Kidney (tissue), 14 donors: Measurements from ENCODE around the gene SBF2. TPM values are rescaled to one million over a fixed set of nuclear protein-coding genes. Genes with fewer than 3 reads are reported as not detected.
A peak's percentile ranks its signal among the peaks of the same experiment; 100 is the strongest.

Experiments
- DNase-seq, 5 donors: peaks; one replicate each; pipeline ENCODE4 v3.0.0-alpha.2; 2013 to 2020
- FAIRE-seq: peaks from 2 replicates; lab custom pipeline; 2012; peaks lifted over from hg19 to GRCh38; lab: Jason Lieb, UNC
- H3K27ac ChIP-seq, 2 donors: one replicate each; pipeline ENCODE4 v1.7.0; 2013; ENCODE audit warnings: low read depth in 2 of 2, low read length in 2 of 2, inconsistent platforms in 1 of 2
- H3K27me3 ChIP-seq: one replicate; pipeline ENCODE4 v1.7.1; 2013; ENCODE audit warnings: low read length, inconsistent platforms; ENCODE audit not compliant: control insufficient read depth, insufficient read depth
- H3K36me3 ChIP-seq, 3 donors: one replicate each; pipeline versions ENCODE4 v1.7.0 to v1.7.1; 2013; ENCODE audit warnings: low read length in 3 of 3, control low read depth in 1 of 3, inconsistent platforms in 1 of 3; ENCODE audit not compliant: insufficient read depth in 3 of 3, control insufficient read depth in 2 of 3
- H3K4me1 ChIP-seq, 3 donors: one replicate each; pipeline versions ENCODE4 v1.7.0 to v1.7.1; 2013; ENCODE audit warnings: low read length in 3 of 3, inconsistent platforms in 1 of 3, low read depth in 1 of 3; ENCODE audit not compliant: control insufficient read depth in 2 of 3, insufficient read depth in 2 of 3
- H3K4me3 ChIP-seq, 3 donors: one replicate each; pipeline versions ENCODE4 v1.7.0 to v1.8.1; 2013; ENCODE audit warnings: low read length in 3 of 3, control low read depth in 1 of 3, inconsistent platforms in 1 of 3
- H3K9ac ChIP-seq, 3 donors: one replicate each; pipeline versions ENCODE4 v1.7.0 to v1.7.1; 2013; ENCODE audit warnings: low read length in 3 of 3, control low read depth in 1 of 3, inconsistent platforms in 1 of 3
- H3K9me3 ChIP-seq, 3 donors: one replicate each; pipeline versions ENCODE4 v1.7.0 to v1.7.1; 2013; ENCODE audit warnings: low read length in 3 of 3, control low read depth in 1 of 3, inconsistent platforms in 1 of 3; ENCODE audit not compliant: control insufficient read depth in 2 of 3, insufficient read depth in 1 of 3
- intact Hi-C: fragments of 100-400 bp; cut with DNase I; formaldehyde crosslinking; loops from one replicate; pipeline ENCODE4 v1.11.1; 2022
- polyA plus RNA-seq: library from polyadenylated mRNA; stranded (reverse); fragments of 350-450 nt; fragmentation: Illumina TruSeq; extraction: RNeasy Lipid Tissue Mini Kit (QIAGEN cat#74804); gene quantifications from one replicate; pipeline ENCODE4 v1.2.3, GENCODE V29; 2014; ENCODE audit warnings: low read depth, low replicate concordance; ENCODE audit not compliant: insufficient read depth
- total RNA-seq: library from RNA; stranded (reverse); fragmentation: NEBNext Ultra II Directional; extraction: Animal tissue kit (Norgen Biotek cat#: 25700); gene quantifications from one replicate; pipeline ENCODE4 v1.2.1, GENCODE V29; 2021
- TF ChIP-seq, protein P1 (sequence below): IDR thresholded peaks from 3 replicates; pipeline ENCODE4 v1.5.1; 2012; ENCODE audit warnings: mild to moderate bottlenecking, moderate library complexity, borderline replicate concordance; ENCODE audit not compliant: insufficient read depth; ENCODE audit errors: extremely low read depth
- donor health status: control.
- donor health status: control.
- donor health status: control.
- donor health status: control.
- donor health status: control.
- donor health status: DM: yes; HTN: yes; CAD: no.
- donor health status: Normal renal cell carcinoma (clear cell type).

Gene SBF2
- total and polyA plus RNA-seq, 2 donors from 2014 or later = 13.1 to 55.4 TPM

DNA sequence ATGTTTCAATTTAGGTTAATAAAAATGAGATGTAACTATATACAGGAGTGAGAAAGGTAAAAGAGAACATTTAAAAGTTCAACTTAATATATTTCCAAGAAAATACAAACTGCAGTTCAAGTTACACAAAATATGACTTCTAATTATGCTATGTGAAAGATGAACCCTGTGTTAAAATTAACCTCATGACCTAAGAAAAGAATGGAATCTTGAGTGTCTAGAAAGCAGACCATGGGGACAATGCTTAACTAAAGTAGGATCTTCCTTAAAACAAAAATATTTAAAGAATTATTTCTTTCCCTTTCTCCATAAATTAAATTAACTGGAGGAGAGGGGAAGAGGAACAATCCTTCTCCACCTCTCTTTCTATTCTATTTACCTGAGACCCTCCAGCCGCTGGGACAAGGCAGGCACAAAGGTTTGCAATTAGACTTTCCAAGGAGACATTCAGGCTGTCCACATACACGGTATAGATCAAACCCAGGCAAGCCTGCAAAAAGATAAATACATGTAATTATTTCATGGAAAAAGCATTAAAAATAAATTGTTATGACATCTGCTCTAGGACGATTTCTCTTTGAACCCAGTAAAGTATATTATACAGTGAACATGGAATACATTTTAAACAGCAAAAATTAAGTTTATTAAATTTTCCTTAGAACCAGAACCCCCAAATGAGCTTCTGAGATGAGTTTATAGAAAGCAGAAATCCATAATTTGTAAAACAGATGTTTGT, 264.5 kb downstream of the SBF2 start:
- Histone ChIP-seq H3K27ac (no peak overlapping the region), H3K36me3 (peaks cover 0 to 3% (median 0%) of the 10 kb centered on the region in 3 donors), H3K9me3 (no peaks in the 10 kb centered on the region), H3K4me3 (no peak overlapping the region), H3K27me3 (no peaks in the 10 kb centered on the region), H3K9ac (no peak overlapping the region), H3K4me1 (no peaks in the 10 kb centered on the region)
- TF ChIP-seq, protein P1, sequence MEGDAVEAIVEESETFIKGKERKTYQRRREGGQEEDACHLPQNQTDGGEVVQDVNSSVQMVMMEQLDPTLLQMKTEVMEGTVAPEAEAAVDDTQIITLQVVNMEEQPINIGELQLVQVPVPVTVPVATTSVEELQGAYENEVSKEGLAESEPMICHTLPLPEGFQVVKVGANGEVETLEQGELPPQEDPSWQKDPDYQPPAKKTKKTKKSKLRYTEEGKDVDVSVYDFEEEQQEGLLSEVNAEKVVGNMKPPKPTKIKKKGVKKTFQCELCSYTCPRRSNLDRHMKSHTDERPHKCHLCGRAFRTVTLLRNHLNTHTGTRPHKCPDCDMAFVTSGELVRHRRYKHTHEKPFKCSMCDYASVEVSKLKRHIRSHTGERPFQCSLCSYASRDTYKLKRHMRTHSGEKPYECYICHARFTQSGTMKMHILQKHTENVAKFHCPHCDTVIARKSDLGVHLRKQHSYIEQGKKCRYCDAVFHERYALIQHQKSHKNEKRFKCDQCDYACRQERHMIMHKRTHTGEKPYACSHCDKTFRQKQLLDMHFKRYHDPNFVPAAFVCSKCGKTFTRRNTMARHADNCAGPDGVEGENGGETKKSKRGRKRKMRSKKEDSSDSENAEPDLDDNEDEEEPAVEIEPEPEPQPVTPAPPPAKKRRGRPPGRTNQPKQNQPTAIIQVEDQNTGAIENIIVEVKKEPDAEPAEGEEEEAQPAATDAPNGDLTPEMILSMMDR = no peak
- FAIRE-seq (no peak), DNase-seq (no peak)
- intact Hi-C loops = no loop called here

DNA sequence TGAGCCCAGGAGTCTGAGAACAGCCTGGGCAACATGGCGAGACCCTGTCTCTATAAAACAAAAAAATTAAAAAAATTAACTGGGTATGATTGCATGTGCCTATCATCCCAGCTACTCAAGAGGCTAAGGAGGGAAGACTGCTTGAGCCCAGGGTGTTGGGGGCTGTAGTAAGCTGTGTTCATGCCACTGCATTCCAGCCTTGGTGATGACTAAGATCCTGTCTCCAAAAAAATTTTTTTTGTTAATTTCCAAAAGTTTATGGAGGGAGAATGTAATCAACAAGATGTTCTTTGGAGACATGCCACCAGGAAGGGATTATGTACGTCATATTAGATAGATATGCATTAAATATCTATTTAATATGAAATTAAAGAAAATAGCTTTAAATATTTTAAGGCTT, 267.5 kb downstream of the SBF2 start:
- H3K9ac ChIP-seq = no peak overlapping the region
- H3K4me3 ChIP-seq = no peak overlapping the region
- no peak overlapping the region for H3K27ac ChIP-seq
- intact Hi-C loops = no loop called here
- H3K4me1 ChIP-seq = no peaks in the 10 kb centered on the region
- peaks cover 0 to 3% (median 0%) of the 10 kb centered on the region in 3 donors for H3K36me3 ChIP-seq
- FAIRE-seq (no peak), DNase-seq (no peak)
- TF ChIP-seq, protein P1 = no peak
- no peaks in the 10 kb centered on the region for H3K9me3 ChIP-seq
- H3K27me3 ChIP-seq = no peaks in the 10 kb centered on the region

DNA sequence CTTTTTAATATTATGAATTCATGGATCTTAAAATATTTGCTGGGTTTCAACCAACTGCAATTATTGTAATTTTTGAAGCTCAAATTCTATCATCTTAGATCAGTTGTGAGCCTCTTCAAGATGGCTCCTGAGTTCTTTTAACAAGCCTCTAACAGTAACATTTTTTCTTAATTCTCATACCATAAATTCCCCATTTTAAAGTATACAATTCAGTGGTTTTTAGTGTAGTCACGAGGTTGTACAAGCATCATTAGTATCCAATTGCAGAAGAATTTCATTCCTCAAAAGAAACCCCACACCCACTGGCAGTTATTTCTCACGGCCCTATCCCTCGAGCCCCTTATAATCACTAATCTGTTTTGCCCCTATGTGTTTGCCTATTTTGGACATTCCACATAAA, 270.8 kb downstream of the SBF2 start:
- no peak for DNase-seq
- no peak overlapping the region for H3K4me3 ChIP-seq
- TF ChIP-seq, protein P1 = no peak
- H3K9me3 ChIP-seq = no peaks in the 10 kb centered on the region
- H3K9ac ChIP-seq = no peak overlapping the region
- H3K4me1 ChIP-seq = peaks cover 0 to 4% (median 0%) of the 10 kb centered on the region in 3 donors
- peak; percentile 19 for FAIRE-seq
- intact Hi-C loops = no loop called here
- H3K27ac ChIP-seq = no peak overlapping the region
- peaks cover 0 to 3% (median 0%) of the 10 kb centered on the region in 3 donors for H3K36me3 ChIP-seq
- no peaks in the 10 kb centered on the region for H3K27me3 ChIP-seq
